HL-60/S4 (cell line): ENCODE results near the gene SCN4A.

Experiments used
- in situ Hi-C: fragments of 300-500 bp; cut with MboI; formaldehyde crosslinking; loops from 2 replicates; pipeline ENCODE4 v1.14.3; 2022; ENCODE audit warnings: low sequenced_read_pairs

SCN4A gene

GRCh38 chr17:64002658-64003525, 30.2 kb upstream of the SCN4A start:
- in situ Hi-C loops = no loop called here

- in situ Hi-C loops = no loop called here
These were observed 29.2 kb upstream of the SCN4A start for GRCh38 chr17:64001763-64002529.

GRCh38 chr17:64001091-64001579, 28.4 kb upstream of the SCN4A start:
- in situ Hi-C loops = no loop called here

- in situ Hi-C loops = no loop called here
These were observed 27.2 kb upstream of the SCN4A start for GRCh38 chr17:63999680-64000531.

- in situ Hi-C loops = no loop called here
These were observed 26.3 kb upstream of the SCN4A start for GRCh38 chr17:63998721-63999679.

- in situ Hi-C loops = no loop called here
These were observed 25.5 kb upstream of the SCN4A start, which contains the start of gene PRR29 for GRCh38 chr17:63998050-63998720. TSS of gene PRR29 (plus strand) at chr17:63998351. CDS start at chr17:63998365, 14 bp downstream.

- in situ Hi-C loops = no loop called here
These were observed 24.8 kb upstream of the SCN4A start for GRCh38 chr17:63997341-63998048.

- in situ Hi-C loops = no loop called here
These were observed 23.9 kb upstream of the SCN4A start for GRCh38 chr17:63996430-63997182.

GRCh38 chr17:63995626-63996025, 22.9 kb upstream of the SCN4A start:
- in situ Hi-C loops = no loop called here

- in situ Hi-C loops = no loop called here
These were observed 20.8 kb upstream of the SCN4A start for GRCh38 chr17:63993368-63993985.

GRCh38 chr17:63991611-63992010, 18.9 kb upstream of the SCN4A start:
- in situ Hi-C loops = no loop called here

GRCh38 chr17:63989622-63990345, 17.1 kb upstream of the SCN4A start:
- in situ Hi-C loops = no loop called here

- in situ Hi-C loops = no loop called here
These were observed 16.3 kb upstream of the SCN4A start for GRCh38 chr17:63988741-63989621.

GRCh38 chr17:63988127-63988478, 15.4 kb upstream of the SCN4A start:
- in situ Hi-C loops = no loop called here

- in situ Hi-C loops = no loop called here
These were observed 14.8 kb upstream of the SCN4A start for GRCh38 chr17:63987221-63988126.
